Islet precursor cell (in vitro differentiated cells): ENCODE results near the gene TMEM204.

ENCODE experiments used
- DNase-seq: peaks from one replicate; pipeline ENCODE4 v3.0.0-alpha.2; 2018

Gene TMEM204

GRCh38 chr16:1539720-1540555, 6.5 kb downstream of the TMEM204 start:
- DNase-seq: no peak

- DNase-seq: no peak
These were observed 7.0 kb downstream of the TMEM204 start for GRCh38 chr16:1540556-1540855.

GRCh38 chr16:1541293-1542165, 8.1 kb downstream of the TMEM204 start:
- DNase-seq: no peak

GRCh38 chr16:1542166-1542500, 8.7 kb downstream of the TMEM204 start:
- no peak for DNase-seq

GRCh38 chr16:1542533-1542932, 9.1 kb downstream of the TMEM204 start:
- no peak for DNase-seq

- DNase-seq: peak; percentile 76
These were observed 9.8 kb downstream of the TMEM204 start for GRCh38 chr16:1543085-1543896.

- DNase-seq: no peak
These were observed 11.9 kb downstream of the TMEM204 start for GRCh38 chr16:1545044-1546040.

- no peak for DNase-seq
These were observed 13.0 kb downstream of the TMEM204 start for GRCh38 chr16:1546430-1546829.

- no peak for DNase-seq
These were observed 14.8 kb downstream of the TMEM204 start for GRCh38 chr16:1548233-1548632.

GRCh38 chr16:1548727-1549126, 15.3 kb downstream of the TMEM204 start:
- no peak for DNase-seq

GRCh38 chr16:1550069-1550468, 16.6 kb downstream of the TMEM204 start:
- DNase-seq: no peak

- no peak for DNase-seq
These were observed 17.2 kb downstream of the TMEM204 start for GRCh38 chr16:1550696-1551095.

GRCh38 chr16:1551166-1551565, 17.7 kb downstream of the TMEM204 start:
- DNase-seq: no peak

- DNase-seq: no peak
These were observed 18.7 kb downstream of the TMEM204 start for GRCh38 chr16:1552129-1552528.

- no peak for DNase-seq
These were observed 20.7 kb downstream of the TMEM204 start for GRCh38 chr16:1553946-1554825.

- DNase-seq: no peak
These were observed 21.5 kb downstream of the TMEM204 start for GRCh38 chr16:1554826-1555445.

- DNase-seq: no peak
These were observed 22.8 kb downstream of the TMEM204 start for GRCh38 chr16:1556254-1556653.

GRCh38 chr16:1557074-1557473, 23.6 kb downstream of the TMEM204 start:
- no peak for DNase-seq

- no peak for DNase-seq
These were observed 24.1 kb downstream of the TMEM204 start for GRCh38 chr16:1557576-1557975.

GRCh38 chr16:1559446-1559975, 26.0 kb downstream of the TMEM204 start:
- no peak for DNase-seq
